OCI-LY7 (cell line): ENCODE results near the gene DGKG.

Experiments used
- CTCF ChIP-seq: fragments of 200-600 bp; sonication (generic); conservative IDR thresholded peaks from 2 replicates; pipeline ENCODE4 v1.5.1; 2014; ENCODE audit warnings: mild to moderate bottlenecking, antibody characterized with exemption, low read length, moderate library complexity, mixed read lengths
- EZH2phosphoT487 ChIP-seq: fragments of 200-600 bp; sonication (generic); IDR thresholded peaks from 2 replicates; pipeline ENCODE4 v1.6.1; 2018; ENCODE audit warnings: low read depth, borderline replicate concordance, mild to moderate bottlenecking, mixed run types, antibody characterized with exemption, low read length, moderate library complexity, mixed read lengths

DNA sequence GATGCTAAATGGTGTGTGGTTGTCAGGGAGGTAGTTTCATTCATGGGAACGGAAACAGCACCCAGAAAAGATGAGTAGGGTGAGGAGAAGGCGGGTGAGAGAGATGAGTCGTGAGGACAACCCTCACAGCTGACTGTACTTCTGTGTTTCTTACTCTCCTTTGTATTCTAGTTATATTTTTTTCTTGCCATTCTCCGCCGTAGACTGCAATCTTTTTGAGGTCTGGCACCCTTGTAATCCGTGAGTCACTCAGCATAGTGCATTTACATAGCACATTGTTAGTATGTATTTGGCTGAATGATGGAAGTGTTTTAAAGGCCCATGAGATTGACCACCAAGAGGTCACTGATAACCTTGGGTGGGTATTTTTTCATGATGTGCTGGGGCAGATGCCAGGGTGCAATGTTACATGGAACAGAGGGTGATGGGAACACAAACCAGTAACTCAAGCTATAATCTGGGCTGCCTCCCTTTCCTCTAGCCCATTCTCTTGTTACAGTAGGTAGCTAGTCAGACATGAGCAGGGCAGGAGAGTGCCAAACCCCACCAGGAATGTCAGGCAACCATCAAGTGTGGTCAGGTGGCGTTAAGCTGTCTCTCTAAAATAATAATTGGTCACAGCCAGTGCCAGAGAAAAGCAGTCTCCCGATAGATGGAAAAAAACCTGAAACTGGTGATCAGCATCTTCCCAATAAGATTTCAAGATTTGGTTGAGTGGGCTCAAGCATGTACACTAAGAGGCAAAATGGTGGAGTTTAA is 18.8 kb upstream of the DGKG start:
- TF ChIP-seq EZH2phosphoT487, result no peak
- TF ChIP-seq CTCF, result no peak
